OCI-LY1 (cell line): ENCODE data around the gene CSTB.

Experiments used
- EZH2 ChIP-seq: fragments of 200-600 bp; sonication (generic), shearing (Covaris generic); IDR thresholded peaks from 2 replicates; pipeline ENCODE4 v1.8.0; 2017; ENCODE audit warnings: borderline replicate concordance, mixed run types, mild to moderate bottlenecking, antibody characterized with exemption, low read length, moderate library complexity, mixed read lengths
- TF ChIP-seq, protein P1 (sequence below): fragments of 200-600 bp; sonication (generic), shearing (Covaris generic); IDR thresholded peaks from 2 replicates; pipeline ENCODE4 v1.5.1; 2017; ENCODE audit warnings: mild to moderate bottlenecking, antibody characterized with exemption, low read length, moderate library complexity, mixed read lengths

- TF ChIP-seq, protein P1, sequence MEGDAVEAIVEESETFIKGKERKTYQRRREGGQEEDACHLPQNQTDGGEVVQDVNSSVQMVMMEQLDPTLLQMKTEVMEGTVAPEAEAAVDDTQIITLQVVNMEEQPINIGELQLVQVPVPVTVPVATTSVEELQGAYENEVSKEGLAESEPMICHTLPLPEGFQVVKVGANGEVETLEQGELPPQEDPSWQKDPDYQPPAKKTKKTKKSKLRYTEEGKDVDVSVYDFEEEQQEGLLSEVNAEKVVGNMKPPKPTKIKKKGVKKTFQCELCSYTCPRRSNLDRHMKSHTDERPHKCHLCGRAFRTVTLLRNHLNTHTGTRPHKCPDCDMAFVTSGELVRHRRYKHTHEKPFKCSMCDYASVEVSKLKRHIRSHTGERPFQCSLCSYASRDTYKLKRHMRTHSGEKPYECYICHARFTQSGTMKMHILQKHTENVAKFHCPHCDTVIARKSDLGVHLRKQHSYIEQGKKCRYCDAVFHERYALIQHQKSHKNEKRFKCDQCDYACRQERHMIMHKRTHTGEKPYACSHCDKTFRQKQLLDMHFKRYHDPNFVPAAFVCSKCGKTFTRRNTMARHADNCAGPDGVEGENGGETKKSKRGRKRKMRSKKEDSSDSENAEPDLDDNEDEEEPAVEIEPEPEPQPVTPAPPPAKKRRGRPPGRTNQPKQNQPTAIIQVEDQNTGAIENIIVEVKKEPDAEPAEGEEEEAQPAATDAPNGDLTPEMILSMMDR, result no peak
- no peak for TF ChIP-seq EZH2
Measured at GRCh38 chr21:43819511-43820405, 43.6 kb upstream of the CSTB start.
